ENCODE results near the gene MDP1. TPM values are rescaled to one million over a fixed set of nuclear protein-coding genes. Genes with fewer than 3 reads are reported as not detected.
A peak's percentile ranks its signal among the peaks of the same experiment; 100 is the strongest.

Gene MDP1
- total and polyA plus RNA-seq, 2 donors (not counting 1 experiment from before 2014, with no cell fraction given) = 14.4 to 22.1 TPM

GRCh38 chr14:24213866-24214662, 1.8 kb downstream of the MDP1 start:
- Histone ChIP-seq H3K9me3 (ENCODE audit: control insufficient read depth, insufficient read depth, low read depth, low read length) (no peaks in the 10 kb centered on the region), H3K27me3 (ENCODE audit: control insufficient read depth, insufficient read depth, low read length) (no peaks in the 10 kb centered on the region), H2AFZ (ENCODE audit: low read length) (peak overlapping the region; percentile 97), H3K79me2 (ENCODE audit: control insufficient read depth, insufficient read depth, low read length) (peaks cover 3% of the 10 kb centered on the region), H3K9ac (ENCODE audit: insufficient read depth, low read length) (no peak overlapping the region), H3K4me3 (replicated peaks in 1 of 4; ENCODE audit: control extremely low read depth in 1 of 4, insufficient read depth in 1 of 4, low read depth in 3 of 4, low read length in 4 of 4) (peak overlapping the region; percentile 80 to 96 (median 84)), H3K4me2 (ENCODE audit: extremely low read depth, insufficient read depth, low read length) (peak overlapping the region; percentile 98), H3K4me1 (ENCODE audit: control insufficient read depth, extremely low read depth, insufficient read depth, low read length) (peaks cover 9% of the 10 kb centered on the region), H3K27ac (ENCODE audit: insufficient read depth, low read length) (peak overlapping the region; percentile 99), H4K20me1 (ENCODE audit: control insufficient read depth, extremely low read depth, insufficient read depth, low read length) (no peaks in the 10 kb centered on the region), H3K36me3 (ENCODE audit: control insufficient read depth, insufficient read depth, low read length) (peaks cover 11% of the 10 kb centered on the region)
- TF ChIP-seq, protein P1, sequence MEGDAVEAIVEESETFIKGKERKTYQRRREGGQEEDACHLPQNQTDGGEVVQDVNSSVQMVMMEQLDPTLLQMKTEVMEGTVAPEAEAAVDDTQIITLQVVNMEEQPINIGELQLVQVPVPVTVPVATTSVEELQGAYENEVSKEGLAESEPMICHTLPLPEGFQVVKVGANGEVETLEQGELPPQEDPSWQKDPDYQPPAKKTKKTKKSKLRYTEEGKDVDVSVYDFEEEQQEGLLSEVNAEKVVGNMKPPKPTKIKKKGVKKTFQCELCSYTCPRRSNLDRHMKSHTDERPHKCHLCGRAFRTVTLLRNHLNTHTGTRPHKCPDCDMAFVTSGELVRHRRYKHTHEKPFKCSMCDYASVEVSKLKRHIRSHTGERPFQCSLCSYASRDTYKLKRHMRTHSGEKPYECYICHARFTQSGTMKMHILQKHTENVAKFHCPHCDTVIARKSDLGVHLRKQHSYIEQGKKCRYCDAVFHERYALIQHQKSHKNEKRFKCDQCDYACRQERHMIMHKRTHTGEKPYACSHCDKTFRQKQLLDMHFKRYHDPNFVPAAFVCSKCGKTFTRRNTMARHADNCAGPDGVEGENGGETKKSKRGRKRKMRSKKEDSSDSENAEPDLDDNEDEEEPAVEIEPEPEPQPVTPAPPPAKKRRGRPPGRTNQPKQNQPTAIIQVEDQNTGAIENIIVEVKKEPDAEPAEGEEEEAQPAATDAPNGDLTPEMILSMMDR (conservative IDR thresholded peaks at IDR 0.05 in 1 of 2, IDR thresholded peaks at IDR 0.05 in 1 of 2; ENCODE audit: low read depth in 1 of 2, low read length in 2 of 2) = no peak
- TF ChIP-seq EZH2 (IDR thresholded peaks at IDR 0.05; ENCODE audit: low read length, missing control alignments) = no peak
- DNase-seq (ENCODE audit: low read depth in 2 of 2) = no peak

- Histone ChIP-seq H3K36me3 (ENCODE audit: control insufficient read depth, insufficient read depth, low read length) (peaks cover 11% of the 10 kb centered on the region), H4K20me1 (ENCODE audit: control insufficient read depth, extremely low read depth, insufficient read depth, low read length) (no peaks in the 10 kb centered on the region), H2AFZ (ENCODE audit: low read length) (peak within 1 kb of the TSS; percentile 97), H3K4me2 (ENCODE audit: extremely low read depth, insufficient read depth, low read length) (peak within 1 kb of the TSS; percentile 98), H3K27me3 (ENCODE audit: control insufficient read depth, insufficient read depth, low read length) (no peaks in the 10 kb centered on the region), H3K4me1 (ENCODE audit: control insufficient read depth, extremely low read depth, insufficient read depth, low read length) (peaks cover 9% of the 10 kb centered on the region), H3K9me3 (ENCODE audit: control insufficient read depth, insufficient read depth, low read depth, low read length) (no peaks in the 10 kb centered on the region), H3K4me3 (replicated peaks in 1 of 4; ENCODE audit: control extremely low read depth in 1 of 4, insufficient read depth in 1 of 4, low read depth in 3 of 4, low read length in 4 of 4) (peak within 1 kb of the TSS; percentile 80 to 96 (median 84)), H3K27ac (ENCODE audit: insufficient read depth, low read length) (peak within 1 kb of the TSS; percentile 99), H3K79me2 (ENCODE audit: control insufficient read depth, insufficient read depth, low read length) (peaks cover 3% of the 10 kb centered on the region), H3K9ac (ENCODE audit: insufficient read depth, low read length) (peak within 1 kb of the TSS; percentile 99)
- peak; percentile 98 to 99 for DNase-seq (ENCODE audit: low read depth in 2 of 2)
- TF ChIP-seq, protein P1 (conservative IDR thresholded peaks at IDR 0.05 in 1 of 2, IDR thresholded peaks at IDR 0.05 in 1 of 2; ENCODE audit: low read depth in 1 of 2, low read length in 2 of 2) = peak in 1 of 2 donors; percentile 33
- TF ChIP-seq EZH2 (IDR thresholded peaks at IDR 0.05; ENCODE audit: low read length, missing control alignments) = no peak
Observed at GRCh38 chr14:24212924-24213865, 2.7 kb downstream of the MDP1 start, which contains the start of gene CHMP4A. TSS of gene CHMP4A (minus strand) at chr14:24213488. CDS start at chr14:24213439, 49 bp downstream.

GRCh38 chr14:24211311-24211710, 4.6 kb downstream of the MDP1 start:
- Histone ChIP-seq H3K4me3 (replicated peaks in 1 of 4; ENCODE audit: control extremely low read depth in 1 of 4, insufficient read depth in 1 of 4, low read depth in 3 of 4, low read length in 4 of 4) (no peak overlapping the region), H3K36me3 (ENCODE audit: control insufficient read depth, insufficient read depth, low read length) (peaks cover 15% of the 10 kb centered on the region), H3K9me3 (ENCODE audit: control insufficient read depth, insufficient read depth, low read depth, low read length) (no peaks in the 10 kb centered on the region), H3K9ac (ENCODE audit: insufficient read depth, low read length) (no peak overlapping the region), H3K4me1 (ENCODE audit: control insufficient read depth, extremely low read depth, insufficient read depth, low read length) (peaks cover 9% of the 10 kb centered on the region), H3K27me3 (ENCODE audit: control insufficient read depth, insufficient read depth, low read length) (no peaks in the 10 kb centered on the region), H3K4me2 (ENCODE audit: extremely low read depth, insufficient read depth, low read length) (no peak overlapping the region), H3K79me2 (ENCODE audit: control insufficient read depth, insufficient read depth, low read length) (peaks cover 3% of the 10 kb centered on the region), H4K20me1 (ENCODE audit: control insufficient read depth, extremely low read depth, insufficient read depth, low read length) (no peaks in the 10 kb centered on the region), H3K27ac (ENCODE audit: insufficient read depth, low read length) (no peak overlapping the region), H2AFZ (ENCODE audit: low read length) (no peak overlapping the region)
- TF ChIP-seq EZH2 (IDR thresholded peaks at IDR 0.05; ENCODE audit: low read length, missing control alignments) = no peak
- TF ChIP-seq, protein P1 (conservative IDR thresholded peaks at IDR 0.05 in 1 of 2, IDR thresholded peaks at IDR 0.05 in 1 of 2; ENCODE audit: low read depth in 1 of 2, low read length in 2 of 2) = no peak
- DNase-seq (ENCODE audit: low read depth in 2 of 2) = no peak

All from fibroblast of lung (primary cell).